CD8-positive, alpha-beta memory T cell (primary cell): ENCODE data around the gene ALKBH5. TPM values are rescaled to one million over a fixed set of nuclear protein-coding genes. Genes with fewer than 3 reads are reported as not detected.

ENCODE experiments used
- CTCF ChIA-PET: fragments of 350-600 bp; sonication (Branson Sonifier 250); formaldehyde crosslinking; loops from one replicate; lab custom pipeline; 2021; ENCODE audit warnings: antibody characterized with exemption; lab: Charles Lee
- POLR2A ChIA-PET: fragments of 350-600 bp; sonication (Branson Sonifier 250); formaldehyde crosslinking; loops from one replicate; lab custom pipeline; 2021; ENCODE audit warnings: antibody characterized with exemption; lab: Charles Lee
- DNase-seq, 5 donors: peaks; one replicate each; pipeline versions ENCODE4 v3.0.0 to v3.0.0-alpha.2; 2020 to 2022; ENCODE audit warnings: mixed read lengths in 1 of 5
- H3K27ac ChIP-seq: one replicate; pipeline ENCODE4 v1.7.0; 2013; ENCODE audit warnings: low read depth, mild to moderate bottlenecking, low read length, moderate library complexity
- H3K27me3 ChIP-seq: 2 replicates; pipeline ENCODE4 v1.7.0; 2013; ENCODE audit warnings: low read length, mild to moderate bottlenecking; ENCODE audit not compliant: insufficient read depth, poor library complexity, severe bottlenecking
- H3K36me3 ChIP-seq: 2 replicates; pipeline ENCODE4 v1.7.0; 2013; ENCODE audit warnings: mild to moderate bottlenecking, low read length, moderate library complexity; ENCODE audit not compliant: insufficient read depth
- H3K4me1 ChIP-seq: 2 replicates; pipeline ENCODE4 v1.7.0; 2013; ENCODE audit warnings: mild to moderate bottlenecking, low read length, moderate library complexity; ENCODE audit not compliant: insufficient read depth
- H3K4me3 ChIP-seq: 2 replicates; pipeline ENCODE4 v1.7.0; 2013; ENCODE audit warnings: mild to moderate bottlenecking, low read length
- H3K9me3 ChIP-seq: 2 replicates; pipeline ENCODE4 v1.7.0; 2013; ENCODE audit warnings: mild to moderate bottlenecking, low read length
- H3K27ac Mint-ChIP-seq, 8 donors: one replicate each; pipeline ENCODE4 v1.8.0; 2020 to 2021; ENCODE audit warnings: mixed read lengths in 8 of 8, mild to moderate bottlenecking in 6 of 8, inconsistent platforms in 3 of 8, moderate library complexity in 3 of 8
- H3K27me3 Mint-ChIP-seq, 2 donors: one replicate each; pipeline ENCODE4 v1.8.0; 2020 to 2021; ENCODE audit warnings: mixed read lengths in 2 of 2, mild to moderate bottlenecking in 1 of 2, moderate library complexity in 1 of 2
- H3K36me3 Mint-ChIP-seq, 3 donors: one replicate each; pipeline ENCODE4 v1.8.0; 2020 to 2021; ENCODE audit warnings: mixed read lengths in 3 of 3, inconsistent platforms in 1 of 3, mild to moderate bottlenecking in 1 of 3
- H3K4me1 Mint-ChIP-seq, 3 donors: one replicate each; pipeline ENCODE4 v1.8.0; 2020 to 2021; ENCODE audit warnings: mixed read lengths in 3 of 3, inconsistent platforms in 1 of 3, mild to moderate bottlenecking in 1 of 3
- H3K4me3 Mint-ChIP-seq, 7 donors: one replicate each; pipeline ENCODE4 v1.8.0; 2020 to 2021; ENCODE audit warnings: mixed read lengths in 7 of 7, mild to moderate bottlenecking in 6 of 7, moderate library complexity in 4 of 7, inconsistent platforms in 2 of 7
- H3K9me3 Mint-ChIP-seq, 5 donors: one replicate each; pipeline ENCODE4 v1.8.0; 2020 to 2022; ENCODE audit warnings: mixed read lengths in 5 of 5, mild to moderate bottlenecking in 3 of 5, moderate library complexity in 2 of 5, inconsistent platforms in 1 of 5
- polyA plus RNA-seq: library from polyadenylated mRNA; unstranded; fragments of 300-500 nt; fragmentation: Illumina TruSeq; gene quantifications from one replicate; pipeline ENCODE4 v1.2.3, GENCODE V29; 2021
- total RNA-seq, 2 experiments: library from RNA; stranded (reverse); gene quantifications; one replicate each; pipeline ENCODE4 v1.2.3, GENCODE V29; 2021

ALKBH5 gene
- total and polyA plus RNA-seq, 3 experiments from 2014 or later = 117 to 152 (median 123) TPM

DNA sequence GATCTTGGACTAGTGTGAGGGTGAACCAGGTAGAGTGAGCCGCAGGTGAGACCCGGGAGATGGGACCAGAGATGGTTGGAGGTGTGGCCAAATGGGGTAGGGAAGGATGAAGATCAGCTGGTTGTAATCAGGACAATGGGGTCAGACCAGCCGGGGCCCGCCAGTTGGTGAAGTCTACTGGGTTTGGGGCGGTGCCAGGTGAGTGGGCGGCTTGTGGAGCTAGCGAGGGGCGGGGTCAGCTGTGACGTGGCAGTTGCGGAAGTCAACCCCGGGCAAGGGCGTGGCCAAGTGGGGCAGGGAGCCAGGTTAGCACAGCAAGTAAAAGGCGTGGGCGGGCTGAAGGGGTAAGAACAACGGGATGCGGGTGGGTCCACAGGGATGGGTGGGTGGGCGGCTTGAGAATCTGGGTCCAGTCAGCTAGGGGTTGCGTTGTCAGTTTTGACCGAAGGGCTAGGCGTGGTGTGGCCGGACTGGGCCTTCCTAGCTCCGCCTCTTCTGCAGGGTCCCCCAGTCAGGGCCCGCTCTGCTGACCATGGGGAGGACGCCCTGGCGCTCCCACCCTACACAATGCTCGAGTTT, 25.5 kb upstream of the ALKBH5 start:
- Histone ChIP-seq H3K27me3 (no peaks in the 10 kb centered on the region), H3K4me3 (peak overlapping the region; percentile 51), H3K9me3 (no peaks in the 10 kb centered on the region), H3K27ac (peak overlapping the region; percentile 14), H3K36me3 (no peaks in the 10 kb centered on the region), H3K4me1 (peaks cover 7% of the 10 kb centered on the region)
- ChIA-PET CTCF (interaction anchor here (1.0 to 1.1 kb wide), 2 partner anchors 16 to 25 kb away, joined by 3 to 4 read pairs; partner anchors contain the start of gene ALKBH5), POLR2A (interaction anchor here (1.4 kb wide), 1 partner anchor 25 kb away, joined by 10 read pairs; the partner anchor contains the start of gene ALKBH5)
- peak overlapping the region; percentile 78 to 92 (median 85) for H3K4me3 Mint-ChIP-seq
- no peaks in the 10 kb centered on the region for H3K9me3 Mint-ChIP-seq
- H3K27ac Mint-ChIP-seq = peak overlapping the region; percentile 67 to 96 (median 90)
- H3K27me3 Mint-ChIP-seq = no peaks in the 10 kb centered on the region
- peaks cover 0 to 1% (median 0%) of the 10 kb centered on the region in 3 donors for H3K36me3 Mint-ChIP-seq
- DNase-seq = peak; percentile 89 to 96 (median 92)
- peaks cover 5 to 35% (median 16%) of the 10 kb centered on the region in 3 donors for H3K4me1 Mint-ChIP-seq

DNA sequence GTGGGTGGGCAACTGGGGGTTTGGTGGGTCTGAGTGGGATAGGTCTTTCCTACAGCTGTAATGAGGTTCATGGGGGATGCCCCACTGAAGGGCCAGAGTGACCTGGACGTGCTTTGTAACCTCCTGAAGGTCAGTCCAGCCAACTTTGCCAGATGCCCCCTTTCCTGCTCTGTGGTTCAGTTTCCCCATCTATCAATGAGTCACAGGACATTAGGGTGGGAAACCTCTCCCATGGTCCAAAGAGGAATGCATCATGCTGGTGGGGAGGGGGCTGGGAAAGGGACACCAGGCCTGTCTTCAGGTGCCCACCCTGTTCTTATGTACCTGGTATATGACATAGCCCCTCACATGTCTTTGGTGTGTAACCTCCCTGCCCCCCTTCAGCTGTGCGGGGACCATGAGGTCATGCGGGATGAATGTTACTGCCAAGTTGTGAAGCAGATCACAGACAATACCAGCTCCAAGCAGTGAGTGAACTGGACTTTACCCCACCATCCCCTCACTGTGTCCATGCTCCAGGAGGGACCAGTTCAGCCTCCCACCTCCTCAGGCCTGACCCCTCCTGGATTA, 24.0 kb upstream of the ALKBH5 start:
- Mint-ChIP-seq H3K36me3 (peaks cover 0 to 1% (median 0%) of the 10 kb centered on the region in 3 donors), H3K4me1 (peaks cover 5 to 23% (median 11%) of the 10 kb centered on the region in 3 donors), H3K9me3 (no peaks in the 10 kb centered on the region), H3K4me3 (peak overlapping the region in 4 of 7 donors; percentile 18 to 69 (median 26)), H3K27ac (peak overlapping the region in 4 of 8 donors; percentile 66 to 87 (median 76)), H3K27me3 (no peaks in the 10 kb centered on the region)
- Histone ChIP-seq H3K4me1 (peaks cover 7% of the 10 kb centered on the region), H3K36me3 (no peaks in the 10 kb centered on the region), H3K27me3 (no peaks in the 10 kb centered on the region), H3K27ac (no peak overlapping the region), H3K9me3 (no peaks in the 10 kb centered on the region), H3K4me3 (no peak overlapping the region)
- no peak for DNase-seq
- POLR2A ChIA-PET = no interaction called here
- CTCF ChIA-PET = no interaction called here

DNA sequence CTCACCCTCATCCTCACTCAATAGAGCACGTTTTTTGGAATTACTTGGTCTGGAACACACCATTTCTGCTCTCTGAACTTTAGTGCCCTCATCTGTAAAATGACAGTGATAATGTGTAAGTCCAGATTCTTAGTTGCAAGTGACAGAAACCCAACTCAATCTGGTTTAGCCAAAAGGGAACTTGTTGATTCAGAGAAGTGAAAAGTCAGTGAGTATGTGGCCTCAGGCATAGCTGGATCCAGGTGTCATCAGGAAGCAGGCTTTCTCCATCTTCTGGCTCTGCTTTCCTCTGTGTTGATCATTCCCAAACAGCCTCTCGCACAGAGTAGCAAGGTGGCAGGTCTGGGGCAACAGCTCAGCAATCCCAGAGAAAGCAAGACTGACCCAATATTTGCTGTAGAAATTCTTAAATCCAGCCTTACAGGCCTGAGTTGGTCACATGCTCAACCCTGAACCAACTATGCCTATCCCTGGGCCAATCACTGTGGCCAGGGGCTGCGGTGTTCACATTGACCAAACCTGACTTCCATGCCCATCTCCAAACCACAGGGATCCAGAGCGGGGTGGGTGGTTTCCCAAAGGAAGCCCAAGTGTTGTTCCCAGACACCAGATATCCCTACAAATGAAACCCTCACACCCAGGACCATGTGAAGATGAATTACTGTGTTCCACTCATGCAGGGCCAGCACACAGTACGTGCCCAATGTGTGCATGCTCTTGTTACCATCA, 23.3 kb upstream of the ALKBH5 start:
- no peaks in the 10 kb centered on the region for H3K9me3 Mint-ChIP-seq
- no peak for DNase-seq
- POLR2A ChIA-PET = no interaction called here

DNA sequence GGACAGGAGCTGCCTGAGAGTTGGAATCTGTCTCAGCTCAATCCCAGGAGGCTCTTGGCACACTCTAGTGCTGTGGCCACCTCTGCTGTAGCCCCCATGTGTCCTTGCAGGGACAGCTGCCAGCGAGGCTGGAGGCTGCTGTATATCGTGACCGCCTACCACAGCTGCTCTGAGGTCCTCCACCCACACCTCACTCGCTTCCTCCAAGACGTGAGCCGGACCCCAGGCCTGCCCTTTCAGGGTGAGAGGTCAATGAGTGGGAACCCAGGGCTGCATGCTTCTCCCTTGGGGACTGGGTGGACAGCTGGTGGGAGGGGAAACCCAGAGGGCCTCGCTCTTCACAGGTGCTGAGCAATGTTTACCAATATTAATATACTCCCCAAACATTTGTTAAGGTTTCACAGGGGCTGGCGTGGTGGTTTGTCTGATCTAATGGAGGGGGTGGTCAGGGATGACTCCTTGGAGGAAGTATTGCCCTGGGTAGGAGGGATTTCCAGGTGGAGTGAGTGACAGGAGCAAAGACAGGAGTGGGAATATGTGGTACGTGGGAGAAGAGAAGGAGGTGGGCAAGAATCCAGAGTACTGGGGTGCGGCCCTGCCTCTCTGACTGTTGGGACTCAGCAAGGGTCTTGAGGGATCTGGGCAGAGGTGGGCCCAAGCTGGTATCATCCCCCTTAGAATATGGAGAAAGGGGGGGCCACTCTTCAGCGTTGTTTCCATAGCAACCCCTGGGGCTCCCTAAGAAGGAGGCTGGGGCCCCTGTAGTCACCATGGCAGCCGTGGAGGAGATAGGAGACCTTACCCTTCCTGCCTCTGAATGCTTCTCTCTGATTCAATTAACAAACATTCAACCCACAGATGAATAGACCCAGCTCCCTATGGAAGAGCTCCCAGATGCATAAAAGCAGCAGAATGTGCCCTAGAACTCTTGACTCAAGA, 22.2 kb upstream of the ALKBH5 start:
- no peak overlapping the region for H3K4me3 ChIP-seq
- ChIA-PET CTCF (no interaction called here), POLR2A (interaction anchor here (1.2 kb wide), 1 partner anchor 22 kb away, joined by 5 read pairs; the partner anchor contains the start of gene ALKBH5)
- no peaks in the 10 kb centered on the region for H3K27me3 ChIP-seq
- Mint-ChIP-seq H3K27me3 (no peaks in the 10 kb centered on the region), H3K4me3 (peak overlapping the region in 1 of 7 donors; percentile 9), H3K9me3 (no peaks in the 10 kb centered on the region), H3K27ac (peak overlapping the region in 1 of 8 donors; percentile 64), H3K4me1 (peaks cover 5 to 17% (median 9%) of the 10 kb centered on the region in 3 donors), H3K36me3 (peaks cover 0 to 1% (median 0%) of the 10 kb centered on the region in 3 donors)
- H3K4me1 ChIP-seq = peaks cover 7% of the 10 kb centered on the region
- no peaks in the 10 kb centered on the region for H3K36me3 ChIP-seq
- DNase-seq = no peak
- no peak overlapping the region for H3K27ac ChIP-seq
- no peaks in the 10 kb centered on the region for H3K9me3 ChIP-seq

More for the DNA sequence above, 23.3 kb upstream of the ALKBH5 start:
- Mint-ChIP-seq H3K4me1 (peaks cover 5 to 23% (median 11%) of the 10 kb centered on the region in 3 donors), H3K4me3 (peak overlapping the region in 3 of 7 donors; percentile 18 to 69 (median 24)), H3K27me3 (no peaks in the 10 kb centered on the region), H3K27ac (peak overlapping the region in 4 of 8 donors; percentile 9 to 87 (median 70)), H3K36me3 (peaks cover 0 to 1% (median 0%) of the 10 kb centered on the region in 3 donors)
- H3K4me3 ChIP-seq = no peak overlapping the region
- no peaks in the 10 kb centered on the region for H3K27me3 ChIP-seq
- CTCF ChIA-PET = no interaction called here
- no peak overlapping the region for H3K27ac ChIP-seq
- H3K4me1 ChIP-seq = peaks cover 7% of the 10 kb centered on the region
- H3K36me3 ChIP-seq = no peaks in the 10 kb centered on the region
- H3K9me3 ChIP-seq = no peaks in the 10 kb centered on the region

DNA sequence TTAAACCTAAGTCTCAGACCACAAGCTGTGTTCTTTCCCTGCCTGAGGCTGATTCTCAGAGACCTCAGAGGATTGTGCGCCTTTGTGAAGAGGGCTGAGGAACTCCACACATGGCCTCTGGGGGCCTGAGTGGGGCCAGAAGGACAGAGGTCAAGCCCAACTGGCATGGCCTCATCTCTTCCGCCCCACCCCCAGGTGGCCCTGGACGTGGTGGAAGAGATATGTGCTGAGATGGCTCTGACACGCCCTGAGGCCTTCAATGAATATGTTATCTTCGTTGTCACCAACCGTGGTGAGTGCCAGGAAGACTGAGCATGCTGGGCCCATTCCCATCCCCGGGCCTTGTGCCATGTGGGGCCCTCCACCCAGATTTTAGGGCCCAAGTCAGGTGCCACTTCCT, 20.1 kb upstream of the ALKBH5 start:
- no peak for DNase-seq
- peak overlapping the region in 2 of 8 donors; percentile 6 to 35 for H3K27ac Mint-ChIP-seq
- H3K36me3 Mint-ChIP-seq = peaks cover 0 to 1% (median 0%) of the 10 kb centered on the region in 3 donors
- H3K4me3 Mint-ChIP-seq = no peak overlapping the region
- Histone ChIP-seq H3K4me3 (no peak overlapping the region), H3K27me3 (no peaks in the 10 kb centered on the region), H3K36me3 (no peaks in the 10 kb centered on the region), H3K4me1 (peaks cover 4% of the 10 kb centered on the region), H3K9me3 (no peaks in the 10 kb centered on the region), H3K27ac (no peak overlapping the region)
- CTCF ChIA-PET = no interaction called here
- peaks cover 0 to 8% (median 3%) of the 10 kb centered on the region in 3 donors for H3K4me1 Mint-ChIP-seq
- POLR2A ChIA-PET = no interaction called here
- no peaks in the 10 kb centered on the region for H3K9me3 Mint-ChIP-seq
- H3K27me3 Mint-ChIP-seq = no peaks in the 10 kb centered on the region

DNA sequence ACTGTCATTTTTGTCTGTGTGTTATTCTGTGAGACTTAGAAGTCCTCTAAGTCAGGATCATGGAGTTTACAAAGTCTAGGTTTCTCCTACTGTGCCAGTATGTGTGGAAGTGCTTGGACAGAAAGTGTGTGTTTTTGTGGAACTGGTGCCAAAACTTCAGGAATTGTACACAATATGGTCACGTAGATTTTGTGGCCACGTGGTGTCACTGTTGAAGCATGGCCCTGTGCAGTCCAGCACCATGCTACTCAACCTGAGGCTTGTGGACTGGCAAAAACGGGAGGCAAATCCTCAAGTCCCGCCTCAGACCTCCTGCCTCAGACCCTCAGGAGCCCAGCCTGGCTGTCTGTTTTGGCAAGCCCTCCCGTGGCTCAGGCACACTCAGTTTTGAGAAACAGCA, 16.7 kb upstream of the ALKBH5 start:
- ChIA-PET CTCF (no interaction called here), POLR2A (no interaction called here)
- no peaks in the 10 kb centered on the region for H3K27me3 ChIP-seq
- Mint-ChIP-seq H3K9me3 (no peaks in the 10 kb centered on the region), H3K4me1 (no peaks in the 10 kb centered on the region), H3K27me3 (no peaks in the 10 kb centered on the region), H3K4me3 (no peak overlapping the region), H3K27ac (peak overlapping the region in 1 of 8 donors; percentile 0), H3K36me3 (no peaks in the 10 kb centered on the region)
- no peak for DNase-seq
- no peaks in the 10 kb centered on the region for H3K36me3 ChIP-seq
- H3K9me3 ChIP-seq = no peaks in the 10 kb centered on the region
- no peak overlapping the region for H3K27ac ChIP-seq
- no peak overlapping the region for H3K4me3 ChIP-seq
- no peaks in the 10 kb centered on the region for H3K4me1 ChIP-seq

DNA sequence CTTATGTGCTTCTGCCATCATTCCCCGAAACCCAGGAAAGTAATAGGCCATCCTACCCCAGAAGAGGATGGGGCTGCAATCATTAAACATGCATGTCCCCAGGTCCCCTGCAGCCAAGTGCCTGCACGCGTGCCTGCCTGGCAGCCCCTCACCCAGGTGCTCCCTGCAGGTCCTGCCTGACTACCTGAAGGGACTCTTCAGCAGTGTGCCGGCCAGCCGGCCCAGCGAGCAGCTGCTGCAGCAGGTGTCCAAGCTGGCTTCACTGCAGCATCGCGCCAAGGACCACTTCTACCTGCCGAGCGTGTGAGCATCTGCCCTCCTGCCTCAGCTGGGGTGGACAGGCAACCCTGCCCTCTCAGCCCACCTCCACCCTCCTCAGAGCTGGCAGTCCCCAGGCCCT, 16.2 kb upstream of the ALKBH5 start:
- Mint-ChIP-seq H3K27ac (no peak overlapping the region), H3K36me3 (no peaks in the 10 kb centered on the region), H3K9me3 (no peaks in the 10 kb centered on the region), H3K27me3 (no peaks in the 10 kb centered on the region), H3K4me1 (no peaks in the 10 kb centered on the region), H3K4me3 (no peak overlapping the region)
- Histone ChIP-seq H3K27me3 (no peaks in the 10 kb centered on the region), H3K27ac (no peak overlapping the region), H3K4me3 (no peak overlapping the region), H3K4me1 (no peaks in the 10 kb centered on the region), H3K9me3 (no peaks in the 10 kb centered on the region), H3K36me3 (no peaks in the 10 kb centered on the region)
- ChIA-PET CTCF (no interaction called here), POLR2A (no interaction called here)
- no peak for DNase-seq
